ENCODE results near the gene ATG4B.

ATG4B gene

GRCh38 chr2:241720560-241720959, 83.1 kb downstream of the ATG4B start:
- CTCF ChIA-PET = no interaction called here
- TF ChIP-seq CTCF (IDR thresholded peaks at IDR 0.05; ENCODE audit: insufficient read depth, low read length, missing control alignments) = no peak
- DNase-seq (ENCODE audit: low read depth, low spot score) = no peak
- no peak overlapping the region for H3K4me3 ChIP-seq (ENCODE audit: low read depth, low read length)
- POLR2A ChIA-PET = no interaction called here

GRCh38 chr2:241721852-241722251, 84.4 kb downstream of the ATG4B start:
- ChIA-PET POLR2A (no interaction called here), CTCF (interaction anchor here (0.8 to 1.9 kb wide), 4 partner anchors 9 to 57 kb away, joined by 3 to 6 read pairs (median 4); partner anchors contain the start of gene D2HGDH)
- DNase-seq (ENCODE audit: low read depth, low spot score) = no peak
- no peak for TF ChIP-seq CTCF (IDR thresholded peaks at IDR 0.05; ENCODE audit: insufficient read depth, low read length, missing control alignments)
- H3K4me3 ChIP-seq (ENCODE audit: low read depth, low read length) = no peak overlapping the region

GRCh38 chr2:241722896-241723454, 85.5 kb downstream of the ATG4B start:
- TF ChIP-seq CTCF (IDR thresholded peaks at IDR 0.05; ENCODE audit: insufficient read depth, low read length, missing control alignments) = no peak
- CTCF ChIA-PET = interaction anchor here (1.9 to 3.7 kb wide), 2 partner anchors 10 to 58 kb away, joined by 6 to 22 read pairs; partner anchors contain the start of gene D2HGDH
- no peak overlapping the region for H3K4me3 ChIP-seq (ENCODE audit: low read depth, low read length)
- POLR2A ChIA-PET = no interaction called here
- no peak for DNase-seq (ENCODE audit: low read depth, low spot score)
